Parathyroid adenoma (tissue), 2 donors: ENCODE measurements around the gene ITFG1.
"Not testable (repeated sequence)": the region's sequence is repeated elsewhere in the genome, so short reads cannot be mapped to it uniquely, and the experiment has no call there.

ENCODE experiments used
- H2AFZ ChIP-seq: fragments of 300-600 bp; sonication (generic); one replicate; pipeline ENCODE4 v1.7.0; 2017; ENCODE audit warnings: antibody characterized with exemption, mild to moderate bottlenecking
- H3K27ac ChIP-seq: fragments of 300-600 bp; sonication (generic); one replicate; pipeline ENCODE4 v1.7.0; 2017
- H3K27me3 ChIP-seq: fragments of 300-600 bp; sonication (generic); one replicate; pipeline ENCODE4 v1.7.0; 2017; ENCODE audit warnings: low read length; ENCODE audit not compliant: control insufficient read depth, insufficient read depth
- H3K36me3 ChIP-seq: fragments of 300-600 bp; sonication (generic); one replicate; pipeline ENCODE4 v1.7.0; 2017; ENCODE audit warnings: low read length; ENCODE audit not compliant: control insufficient read depth, insufficient read depth
- H3K4me1 ChIP-seq: fragments of 300-600 bp; sonication (generic); one replicate; pipeline ENCODE4 v1.7.0; 2017; ENCODE audit warnings: control low read depth
- H3K4me2 ChIP-seq: fragments of 300-600 bp; sonication (generic); one replicate; pipeline ENCODE4 v1.7.0; 2017; ENCODE audit warnings: low read length
- H3K4me3 ChIP-seq: fragments of 300-600 bp; sonication (generic); one replicate; pipeline ENCODE4 v1.7.0; 2017; ENCODE audit warnings: low read depth, low read length
- H3K79me2 ChIP-seq: fragments of 300-600 bp; sonication (generic); one replicate; pipeline ENCODE4 v1.7.0; 2017; ENCODE audit warnings: control low read depth
- H3K9ac ChIP-seq: fragments of 300-600 bp; sonication (generic); one replicate; pipeline ENCODE4 v1.7.0; 2017; ENCODE audit warnings: mild to moderate bottlenecking
- H3K9me3 ChIP-seq: fragments of 300-600 bp; sonication (generic); one replicate; pipeline ENCODE4 v1.7.0; 2017; ENCODE audit warnings: low read length; ENCODE audit not compliant: control insufficient read depth
- TF ChIP-seq, protein P1 (sequence below): fragments of 300-600 bp; sonication (generic); IDR thresholded peaks from one replicate; pipeline ENCODE4 v1.7.0; 2017; ENCODE audit warnings: antibody characterized with exemption, mild to moderate bottlenecking
- donor health status: primary hyperparathyroidism.

Gene ITFG1

DNA sequence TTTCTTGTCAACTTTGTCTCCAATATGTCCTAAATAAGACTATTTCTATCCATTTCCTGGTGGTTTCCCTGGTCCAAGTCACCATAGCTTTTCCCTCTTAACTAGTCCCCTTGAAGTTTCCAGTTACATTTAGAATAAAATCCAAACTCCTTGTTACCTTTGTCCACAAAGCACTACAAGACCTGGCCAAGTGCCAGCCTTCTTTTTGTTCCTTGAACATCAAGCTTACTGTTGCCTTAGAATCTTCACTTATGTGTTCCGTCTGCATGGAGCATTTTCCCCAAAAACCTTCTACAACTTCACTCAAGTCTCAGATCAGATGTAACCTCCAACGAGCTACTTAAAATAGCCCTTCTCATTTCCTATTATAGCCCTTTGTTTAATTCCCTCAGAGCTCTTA, 101.4 kb downstream of the ITFG1 start:
- H3K9me3 ChIP-seq = no peaks in the 10 kb centered on the region
- no peak overlapping the region for H3K4me3 ChIP-seq
- H3K27ac ChIP-seq = no peak overlapping the region
- no peaks in the 10 kb centered on the region for H3K79me2 ChIP-seq
- H3K4me2 ChIP-seq = no peak overlapping the region
- no peaks in the 10 kb centered on the region for H3K27me3 ChIP-seq
- no peaks in the 10 kb centered on the region for H3K4me1 ChIP-seq
- TF ChIP-seq, protein P1, sequence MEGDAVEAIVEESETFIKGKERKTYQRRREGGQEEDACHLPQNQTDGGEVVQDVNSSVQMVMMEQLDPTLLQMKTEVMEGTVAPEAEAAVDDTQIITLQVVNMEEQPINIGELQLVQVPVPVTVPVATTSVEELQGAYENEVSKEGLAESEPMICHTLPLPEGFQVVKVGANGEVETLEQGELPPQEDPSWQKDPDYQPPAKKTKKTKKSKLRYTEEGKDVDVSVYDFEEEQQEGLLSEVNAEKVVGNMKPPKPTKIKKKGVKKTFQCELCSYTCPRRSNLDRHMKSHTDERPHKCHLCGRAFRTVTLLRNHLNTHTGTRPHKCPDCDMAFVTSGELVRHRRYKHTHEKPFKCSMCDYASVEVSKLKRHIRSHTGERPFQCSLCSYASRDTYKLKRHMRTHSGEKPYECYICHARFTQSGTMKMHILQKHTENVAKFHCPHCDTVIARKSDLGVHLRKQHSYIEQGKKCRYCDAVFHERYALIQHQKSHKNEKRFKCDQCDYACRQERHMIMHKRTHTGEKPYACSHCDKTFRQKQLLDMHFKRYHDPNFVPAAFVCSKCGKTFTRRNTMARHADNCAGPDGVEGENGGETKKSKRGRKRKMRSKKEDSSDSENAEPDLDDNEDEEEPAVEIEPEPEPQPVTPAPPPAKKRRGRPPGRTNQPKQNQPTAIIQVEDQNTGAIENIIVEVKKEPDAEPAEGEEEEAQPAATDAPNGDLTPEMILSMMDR = no peak
- H2AFZ ChIP-seq = no peak overlapping the region
- H3K36me3 ChIP-seq = no peaks in the 10 kb centered on the region
- H3K9ac ChIP-seq = no peak overlapping the region

DNA sequence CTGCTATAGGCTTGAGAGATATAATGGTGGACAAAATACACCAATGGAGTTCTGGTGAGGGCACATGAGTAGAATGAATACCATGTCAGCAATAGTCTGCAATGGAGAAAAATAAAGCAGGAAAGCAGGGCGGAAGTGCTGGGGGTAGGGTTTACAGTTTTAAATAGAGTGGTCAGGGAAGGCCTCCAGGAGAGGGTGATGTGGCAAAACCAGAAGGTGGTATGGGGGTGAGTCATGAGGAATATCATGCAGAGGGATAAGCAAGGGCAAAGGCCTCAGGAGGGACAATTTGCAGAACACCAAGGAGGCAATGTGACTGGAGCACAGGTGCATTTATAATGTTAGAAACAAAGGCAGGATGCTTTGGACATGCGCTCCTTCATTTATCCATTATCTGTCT, 102.0 kb downstream of the ITFG1 start:
- no peaks in the 10 kb centered on the region for H3K9me3 ChIP-seq
- H3K27me3 ChIP-seq = no peaks in the 10 kb centered on the region
- TF ChIP-seq, protein P1 = no peak
- no peak overlapping the region for H3K27ac ChIP-seq
- H3K4me3 ChIP-seq = no peak overlapping the region
- H2AFZ ChIP-seq = no peak overlapping the region
- no peaks in the 10 kb centered on the region for H3K79me2 ChIP-seq
- H3K4me1 ChIP-seq = no peaks in the 10 kb centered on the region
- no peak overlapping the region for H3K9ac ChIP-seq
- H3K36me3 ChIP-seq = no peaks in the 10 kb centered on the region
- H3K4me2 ChIP-seq = no peak overlapping the region

DNA sequence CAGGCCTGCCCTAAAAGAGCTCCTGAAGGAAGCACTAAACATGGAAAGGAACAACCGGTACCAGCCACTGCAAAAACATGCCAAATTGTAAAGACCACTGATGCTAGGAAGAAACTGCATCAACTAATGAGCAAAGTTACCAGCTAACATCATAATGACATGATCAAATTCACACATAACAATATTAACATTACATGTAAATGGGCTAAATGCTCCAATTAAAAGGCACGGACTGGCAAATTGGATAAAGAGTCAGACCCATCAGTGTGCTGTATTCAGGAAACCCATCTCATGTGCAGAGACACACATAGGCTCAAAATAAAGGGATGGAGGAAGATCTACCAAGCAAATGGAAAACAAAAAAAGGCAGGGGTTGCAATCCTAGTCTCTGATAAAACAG, 111.8 kb downstream of the ITFG1 start:
- not testable (repeated sequence) for H3K4me1 ChIP-seq, H3K27ac ChIP-seq, H2AFZ ChIP-seq, H3K4me2 ChIP-seq, H3K9me3 ChIP-seq, H3K4me3 ChIP-seq, H3K79me2 ChIP-seq, H3K36me3 ChIP-seq, H3K27me3 ChIP-seq, H3K9ac ChIP-seq

DNA sequence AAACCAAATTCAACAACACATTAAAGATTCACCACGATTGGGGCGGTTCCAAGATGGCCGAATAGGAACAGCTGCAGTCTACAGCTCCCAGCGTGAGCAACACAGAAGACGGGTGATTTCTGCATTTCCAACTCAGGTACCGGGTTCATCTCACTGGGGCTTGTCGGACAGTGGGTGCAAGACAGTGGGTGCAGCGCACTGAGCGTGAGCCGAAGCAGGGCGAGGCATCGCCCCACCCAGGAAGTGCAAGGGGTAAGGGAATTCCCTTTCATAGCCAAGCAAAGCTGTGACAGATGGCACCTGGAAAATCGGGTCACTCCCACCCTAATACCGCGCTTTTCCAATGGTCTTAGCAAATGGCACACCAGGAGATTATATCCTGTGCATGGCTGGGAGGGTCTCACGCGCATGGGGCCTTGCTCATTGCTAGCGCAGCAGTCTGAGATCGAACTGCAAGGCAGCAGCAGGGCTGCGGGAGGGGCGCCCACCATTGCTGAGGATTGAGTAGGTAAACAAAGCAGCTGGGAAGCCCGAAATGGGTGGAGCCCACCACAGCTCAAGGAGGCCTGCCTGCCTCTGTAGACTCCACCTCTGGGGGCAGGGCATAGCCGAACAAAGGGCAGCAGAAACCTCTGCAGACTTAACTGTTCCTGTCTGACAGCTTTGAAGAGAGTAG, 113.7 kb downstream of the ITFG1 start:
- H3K9me3 ChIP-seq, H3K9ac ChIP-seq, H3K27me3 ChIP-seq, H3K4me1 ChIP-seq, H3K79me2 ChIP-seq, H3K4me3 ChIP-seq, H3K4me2 ChIP-seq, H3K27ac ChIP-seq, H2AFZ ChIP-seq, H3K36me3 ChIP-seq: not testable (repeated sequence)

DNA sequence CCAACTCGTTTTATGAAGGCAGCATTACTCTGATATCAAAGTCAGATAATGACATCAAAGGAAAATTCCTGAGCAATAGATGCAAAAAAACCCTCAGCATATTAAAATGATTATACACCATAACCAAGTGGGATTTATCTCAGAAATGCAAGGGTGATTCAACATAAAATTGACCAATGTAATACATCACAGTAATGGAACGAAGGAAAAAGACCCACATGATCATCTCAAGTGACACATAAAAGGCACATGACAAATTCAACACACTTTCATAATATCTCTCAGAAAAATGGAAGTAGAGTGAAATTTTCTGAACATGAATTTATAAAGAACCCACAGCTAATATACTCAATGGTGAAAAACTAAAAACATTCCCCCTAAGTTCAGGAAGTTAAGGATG, 118.8 kb downstream of the ITFG1 start:
- Histone ChIP-seq H3K27ac (no peak overlapping the region), H3K4me3 (no peak overlapping the region), H3K4me1 (no peaks in the 10 kb centered on the region), H3K4me2 (no peak overlapping the region), H2AFZ (no peak overlapping the region), H3K9ac (no peak overlapping the region), H3K9me3 (no peaks in the 10 kb centered on the region), H3K27me3 (no peaks in the 10 kb centered on the region), H3K36me3 (no peaks in the 10 kb centered on the region), H3K79me2 (no peaks in the 10 kb centered on the region)
- TF ChIP-seq, protein P1 = no peak

DNA sequence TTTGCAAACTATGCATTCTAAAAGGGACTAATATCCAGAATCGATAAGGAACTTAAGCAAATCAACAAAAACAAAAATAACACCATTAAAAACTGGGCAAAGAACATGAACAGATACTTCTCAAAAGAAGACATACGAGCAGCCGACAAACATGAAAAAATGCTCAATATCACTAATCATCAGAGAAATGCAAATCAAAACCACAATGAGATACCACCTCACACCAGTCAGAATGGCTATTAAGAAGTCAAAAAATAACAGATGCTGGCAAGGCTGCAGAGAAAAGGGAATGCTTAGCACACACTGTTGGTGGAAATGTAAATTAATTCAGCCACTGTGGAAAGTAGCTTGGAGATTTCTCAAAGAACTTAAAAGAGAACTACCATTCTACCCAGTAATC, 130.3 kb downstream of the ITFG1 start:
- not testable (repeated sequence) for H3K27me3 ChIP-seq, H3K36me3 ChIP-seq, H2AFZ ChIP-seq, H3K9ac ChIP-seq, H3K9me3 ChIP-seq, H3K4me3 ChIP-seq, H3K27ac ChIP-seq, H3K4me2 ChIP-seq, H3K4me1 ChIP-seq, H3K79me2 ChIP-seq

DNA sequence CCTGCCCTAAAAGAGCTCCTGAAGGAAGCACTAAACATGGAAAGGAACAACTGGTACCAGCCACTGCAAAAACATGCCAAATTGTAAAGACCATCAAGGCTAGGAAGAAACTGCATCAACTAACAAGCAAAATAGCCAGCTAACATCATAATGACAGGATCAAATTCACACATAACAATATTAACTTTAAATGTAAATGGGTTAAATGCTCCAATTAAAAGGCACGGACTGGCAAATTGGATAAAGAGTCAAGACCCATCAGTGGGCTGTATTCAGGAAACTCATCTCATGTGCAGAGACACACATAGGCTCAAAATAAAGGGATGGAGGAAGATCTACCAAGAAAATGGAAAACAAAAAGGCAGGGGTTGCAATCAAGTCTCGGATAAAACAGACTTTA, 136.6 kb downstream of the ITFG1 start:
- not testable (repeated sequence) for H3K4me2 ChIP-seq, H3K4me3 ChIP-seq, H3K27ac ChIP-seq, H2AFZ ChIP-seq, H3K27me3 ChIP-seq, H3K9ac ChIP-seq, H3K4me1 ChIP-seq, H3K79me2 ChIP-seq, H3K9me3 ChIP-seq, H3K36me3 ChIP-seq
